ENCODE data around the gene CCL23. TPM values are rescaled to one million over a fixed set of nuclear protein-coding genes. Genes with fewer than 3 reads are reported as not detected.

The CCL23 gene, protein sequence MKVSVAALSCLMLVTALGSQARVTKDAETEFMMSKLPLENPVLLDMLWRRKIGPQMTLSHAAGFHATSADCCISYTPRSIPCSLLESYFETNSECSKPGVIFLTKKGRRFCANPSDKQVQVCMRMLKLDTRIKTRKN
- polyA plus RNA-seq (2013) = not detected in 2 replicates

DNA sequence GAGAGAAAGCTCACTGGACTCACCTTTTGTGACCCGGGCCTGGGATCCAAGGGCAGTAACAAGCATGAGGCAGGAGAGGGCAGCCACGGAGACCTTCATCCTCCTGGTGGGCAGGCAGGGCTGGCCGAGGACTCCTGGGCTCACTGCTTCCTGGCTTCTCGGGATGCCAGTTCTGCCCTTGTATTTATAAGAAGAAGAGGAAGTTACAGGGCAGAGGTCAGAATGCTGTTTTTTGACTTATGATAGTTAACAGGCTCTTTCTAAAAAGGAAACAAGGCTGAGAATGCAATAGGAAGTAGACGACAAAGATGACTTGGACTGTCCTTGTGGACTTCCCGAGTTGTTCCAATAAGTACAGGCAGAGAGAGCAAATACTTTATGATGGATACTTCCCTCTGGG, at the start of gene CCL23:
Gene CCL23 (minus strand): TSS at position 174 of the 400 bp plus-strand sequence. CDS start 75 bp downstream, at position 99.
- Histone ChIP-seq H3K23ac (ENCODE audit: low read length) (no peak within 1 kb of the TSS), H3K79me1 (ENCODE audit: low read length) (no peaks in the 10 kb centered on the region), H3K79me2 (ENCODE audit: control insufficient read depth, insufficient read depth, low read length, poor library complexity) (no peaks in the 10 kb centered on the region), H3K4me2 (ENCODE audit: low read length) (no peak within 1 kb of the TSS), H3K27ac (ENCODE audit: low read depth, low read length) (no peak within 1 kb of the TSS), H3K4me1 (ENCODE audit: control insufficient read depth in 1 of 2, insufficient read depth in 2 of 2, low read length in 2 of 2) (no peaks in the 10 kb centered on the region), H2AK5ac (ENCODE audit: low read length) (no peak within 1 kb of the TSS), H3K4ac (ENCODE audit: low read depth, low read length) (no peak within 1 kb of the TSS), H2AFZ (ENCODE audit: insufficient read depth, low read length, poor library complexity) (no peak within 1 kb of the TSS), H2BK120ac (ENCODE audit: insufficient read depth, low read length, poor library complexity) (no peak within 1 kb of the TSS), H3K14ac (ENCODE audit: low read length) (no peak within 1 kb of the TSS), H4K8ac (ENCODE audit: low read depth, low read length) (no peak within 1 kb of the TSS), H3K27me3 (ENCODE audit: insufficient read depth, low read length) (no peaks in the 10 kb centered on the region), H3K18ac (ENCODE audit: low read length) (no peak within 1 kb of the TSS), H3K36me3 (ENCODE audit: control insufficient read depth in 1 of 2, insufficient read depth in 2 of 2, low read length in 2 of 2) (no peaks in the 10 kb centered on the region), H3K9me3 (ENCODE audit: insufficient read depth, low read depth, low read length) (peaks cover 4% of the 10 kb centered on the region), H4K12ac (ENCODE audit: low read depth, low read length) (peak within 1 kb of the TSS; percentile 18), H4K91ac (ENCODE audit: low read depth, low read length) (no peak within 1 kb of the TSS), H3K4me3 (ENCODE audit: low read depth, low read length) (no peak within 1 kb of the TSS), H3K9ac (ENCODE audit: low read length) (no peak within 1 kb of the TSS), H2BK12ac (ENCODE audit: low read length) (no peak within 1 kb of the TSS), H2BK5ac (ENCODE audit: low read depth, low read length, poor library complexity) (no peak within 1 kb of the TSS)
- DNase-seq = no peak
- no CpG with 5 or more reads among the region's 6 CpGs for WGBS (ENCODE audit: extremely low coverage, insufficient coverage, insufficient read length)

DNA sequence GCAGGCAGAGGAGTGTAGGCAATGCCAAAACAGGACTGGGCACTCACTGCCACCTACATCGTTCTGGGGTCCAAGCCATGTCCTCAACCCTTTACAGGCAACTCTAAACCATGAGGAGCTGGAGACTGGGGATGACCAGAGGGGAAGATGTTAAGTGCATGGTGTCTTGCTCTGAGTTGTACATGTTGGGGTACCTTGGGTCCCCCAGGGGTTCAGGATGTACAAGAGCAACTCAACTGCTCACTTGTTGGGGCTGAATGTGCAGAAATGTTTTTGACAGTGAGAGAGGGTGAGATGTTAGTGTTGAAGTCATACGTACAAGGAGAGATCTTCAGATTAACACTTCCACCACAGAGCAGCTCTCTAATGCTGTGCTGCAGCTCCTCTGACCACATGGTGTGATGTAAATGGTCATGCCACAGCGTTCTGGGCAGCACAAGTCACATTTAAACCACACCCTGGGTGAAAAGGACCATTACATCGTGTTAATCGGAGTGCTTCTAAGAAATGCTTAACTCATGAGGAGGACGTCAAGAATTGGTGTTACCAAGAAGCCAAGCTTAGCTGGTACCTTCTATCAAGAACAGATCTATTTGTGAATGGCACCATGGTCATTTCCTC, 48.7 kb upstream of the CCL23 start:
- H2BK5ac ChIP-seq (ENCODE audit: low read depth, low read length, poor library complexity) = no peak overlapping the region
- WGBS (ENCODE audit: extremely low coverage, insufficient coverage, insufficient read length) = no CpG with 5 or more reads among the region's 6 CpGs
- no peak overlapping the region for H3K4me2 ChIP-seq (ENCODE audit: low read length)
- no peaks in the 10 kb centered on the region for H3K27me3 ChIP-seq (ENCODE audit: insufficient read depth, low read length)
- no peaks in the 10 kb centered on the region for H3K36me3 ChIP-seq (ENCODE audit: control insufficient read depth in 1 of 2, insufficient read depth in 2 of 2, low read length in 2 of 2)
- DNase-seq = no peak
- no peak overlapping the region for H2AFZ ChIP-seq (ENCODE audit: insufficient read depth, low read length, poor library complexity)
- H3K14ac ChIP-seq (ENCODE audit: low read length) = no peak overlapping the region
- no peak overlapping the region for H3K4me3 ChIP-seq (ENCODE audit: low read depth, low read length)
- no peaks in the 10 kb centered on the region for H3K79me1 ChIP-seq (ENCODE audit: low read length)
- no peak overlapping the region for H2BK120ac ChIP-seq (ENCODE audit: insufficient read depth, low read length, poor library complexity)
- no peak overlapping the region for H3K18ac ChIP-seq (ENCODE audit: low read length)
- no peak overlapping the region for H4K8ac ChIP-seq (ENCODE audit: low read depth, low read length)
- H3K9ac ChIP-seq (ENCODE audit: low read length) = no peak overlapping the region
- H4K12ac ChIP-seq (ENCODE audit: low read depth, low read length) = no peak overlapping the region
- H2AK5ac ChIP-seq (ENCODE audit: low read length) = no peak overlapping the region
- no peak overlapping the region for H3K23ac ChIP-seq (ENCODE audit: low read length)
- no peaks in the 10 kb centered on the region for H3K79me2 ChIP-seq (ENCODE audit: control insufficient read depth, insufficient read depth, low read length, poor library complexity)
- H2BK12ac ChIP-seq (ENCODE audit: low read length) = no peak overlapping the region
- H3K4ac ChIP-seq (ENCODE audit: low read depth, low read length) = no peak overlapping the region
- H3K9me3 ChIP-seq (ENCODE audit: insufficient read depth, low read depth, low read length) = peaks cover 2% of the 10 kb centered on the region
- H3K4me1 ChIP-seq (ENCODE audit: control insufficient read depth in 1 of 2, insufficient read depth in 2 of 2, low read length in 2 of 2) = no peaks in the 10 kb centered on the region
- no peak overlapping the region for H3K27ac ChIP-seq (ENCODE audit: low read depth, low read length)
- H4K91ac ChIP-seq (ENCODE audit: low read depth, low read length) = no peak overlapping the region

DNA sequence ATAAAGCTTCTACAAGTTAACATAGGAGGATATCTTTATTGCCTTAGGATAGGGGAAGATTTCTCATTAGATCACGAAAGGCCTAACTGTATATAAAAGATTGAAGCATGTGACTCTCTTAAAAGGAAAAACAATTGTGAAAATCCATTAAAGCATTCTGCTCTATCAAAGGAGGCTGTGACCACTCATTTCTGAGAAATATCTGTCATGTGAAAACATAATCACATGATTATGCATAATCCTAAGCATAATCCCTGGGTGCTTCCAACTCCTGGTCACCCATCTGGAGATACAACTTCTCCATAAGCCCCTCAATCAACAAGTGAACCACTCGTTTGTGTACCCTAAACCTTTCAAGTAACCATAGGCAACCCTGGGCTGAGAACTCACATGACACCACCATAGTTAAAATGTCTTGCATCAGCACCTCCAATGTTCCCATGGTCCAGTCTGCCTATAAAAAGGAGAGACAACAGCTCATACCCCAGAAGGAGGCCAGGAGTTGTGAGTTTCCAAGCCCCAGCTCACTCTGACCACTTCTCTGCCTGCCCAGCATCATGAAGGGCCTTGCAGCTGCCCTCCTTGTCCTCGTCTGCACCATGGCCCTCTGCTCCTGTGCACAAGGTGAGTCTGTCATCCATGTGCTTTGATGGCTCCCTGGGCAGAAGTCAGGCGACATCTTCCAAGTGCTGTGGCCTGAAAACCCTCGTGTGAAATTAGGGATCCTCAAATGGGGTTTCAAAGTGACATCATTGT, 46.2 kb upstream of the CCL23 start, which contains the start of gene CCL18:
Gene CCL18 (plus strand): TSS at position 487 of the 756 bp plus-strand sequence. CDS start 71 bp downstream, at position 558.
- H3K14ac ChIP-seq (ENCODE audit: low read length) = no peak within 1 kb of the TSS
- no CpG with 5 or more reads among the region's 5 CpGs for WGBS (ENCODE audit: extremely low coverage, insufficient coverage, insufficient read length)

DNA sequence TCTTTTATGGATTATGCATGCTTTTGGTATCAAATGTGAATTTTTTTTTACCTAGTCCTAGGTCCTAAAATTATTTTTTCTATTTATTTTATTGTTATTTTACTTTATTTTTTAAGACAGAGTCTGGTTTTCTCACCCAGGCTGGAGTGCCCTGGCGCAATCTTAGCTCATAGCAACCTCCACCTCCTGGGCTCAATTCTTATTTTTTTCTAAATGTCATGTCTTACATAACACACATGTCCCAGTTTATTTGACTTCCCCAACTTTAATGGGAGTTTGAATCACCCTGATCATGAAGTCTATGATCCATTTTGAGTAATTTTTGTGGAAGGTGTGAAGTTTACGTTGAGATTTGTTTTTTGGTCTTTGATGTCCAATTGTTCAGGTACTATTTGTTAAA, 43.0 kb upstream of the CCL23 start:
- Histone ChIP-seq H3K4me2 (ENCODE audit: low read length) (no peak overlapping the region), H2BK12ac (ENCODE audit: low read length) (no peak overlapping the region), H3K4me3 (ENCODE audit: low read depth, low read length) (no peak overlapping the region), H3K79me1 (ENCODE audit: low read length) (no peaks in the 10 kb centered on the region), H3K27me3 (ENCODE audit: insufficient read depth, low read length) (no peaks in the 10 kb centered on the region), H2BK120ac (ENCODE audit: insufficient read depth, low read length, poor library complexity) (no peak overlapping the region), H2AFZ (ENCODE audit: insufficient read depth, low read length, poor library complexity) (no peak overlapping the region), H3K4ac (ENCODE audit: low read depth, low read length) (no peak overlapping the region), H3K4me1 (ENCODE audit: control insufficient read depth in 1 of 2, insufficient read depth in 2 of 2, low read length in 2 of 2) (no peaks in the 10 kb centered on the region), H3K79me2 (ENCODE audit: control insufficient read depth, insufficient read depth, low read length, poor library complexity) (no peaks in the 10 kb centered on the region), H4K8ac (ENCODE audit: low read depth, low read length) (no peak overlapping the region), H4K91ac (ENCODE audit: low read depth, low read length) (no peak overlapping the region), H3K18ac (ENCODE audit: low read length) (no peak overlapping the region), H3K9me3 (ENCODE audit: insufficient read depth, low read depth, low read length) (peaks cover 3% of the 10 kb centered on the region), H4K12ac (ENCODE audit: low read depth, low read length) (no peak overlapping the region), H2AK5ac (ENCODE audit: low read length) (no peak overlapping the region), H3K9ac (ENCODE audit: low read length) (no peak overlapping the region), H3K14ac (ENCODE audit: low read length) (no peak overlapping the region), H2BK5ac (ENCODE audit: low read depth, low read length, poor library complexity) (no peak overlapping the region), H3K23ac (ENCODE audit: low read length) (no peak overlapping the region), H3K36me3 (ENCODE audit: control insufficient read depth in 1 of 2, insufficient read depth in 2 of 2, low read length in 2 of 2) (no peaks in the 10 kb centered on the region), H3K27ac (ENCODE audit: low read depth, low read length) (no peak overlapping the region)
- no peak for DNase-seq
- WGBS (ENCODE audit: extremely low coverage, insufficient coverage, insufficient read length) = no CpG with 5 or more reads among the region's 2 CpGs

More for the DNA sequence above, 46.2 kb upstream of the CCL23 start, which contains the start of gene CCL18:
- Histone ChIP-seq H3K9me3 (ENCODE audit: insufficient read depth, low read depth, low read length) (peaks cover 2% of the 10 kb centered on the region), H3K4me3 (ENCODE audit: low read depth, low read length) (no peak within 1 kb of the TSS), H3K79me2 (ENCODE audit: control insufficient read depth, insufficient read depth, low read length, poor library complexity) (no peaks in the 10 kb centered on the region), H4K12ac (ENCODE audit: low read depth, low read length) (no peak within 1 kb of the TSS), H2AK5ac (ENCODE audit: low read length) (no peak within 1 kb of the TSS), H3K23ac (ENCODE audit: low read length) (no peak within 1 kb of the TSS), H3K4ac (ENCODE audit: low read depth, low read length) (no peak within 1 kb of the TSS), H3K4me2 (ENCODE audit: low read length) (no peak within 1 kb of the TSS), H2BK5ac (ENCODE audit: low read depth, low read length, poor library complexity) (no peak within 1 kb of the TSS), H3K36me3 (ENCODE audit: control insufficient read depth in 1 of 2, insufficient read depth in 2 of 2, low read length in 2 of 2) (no peaks in the 10 kb centered on the region), H4K8ac (ENCODE audit: low read depth, low read length) (no peak within 1 kb of the TSS), H3K27ac (ENCODE audit: low read depth, low read length) (no peak within 1 kb of the TSS), H3K27me3 (ENCODE audit: insufficient read depth, low read length) (no peaks in the 10 kb centered on the region), H3K4me1 (ENCODE audit: control insufficient read depth in 1 of 2, insufficient read depth in 2 of 2, low read length in 2 of 2) (no peaks in the 10 kb centered on the region), H4K91ac (ENCODE audit: low read depth, low read length) (no peak within 1 kb of the TSS), H3K79me1 (ENCODE audit: low read length) (no peaks in the 10 kb centered on the region), H3K9ac (ENCODE audit: low read length) (no peak within 1 kb of the TSS), H2BK12ac (ENCODE audit: low read length) (no peak within 1 kb of the TSS), H3K18ac (ENCODE audit: low read length) (no peak within 1 kb of the TSS), H2AFZ (ENCODE audit: insufficient read depth, low read length, poor library complexity) (no peak within 1 kb of the TSS), H2BK120ac (ENCODE audit: insufficient read depth, low read length, poor library complexity) (no peak within 1 kb of the TSS)
- peak in 1 of 2 donors; percentile 7 for DNase-seq

All from trophoblast cell (in vitro differentiated cells and primary cell).